ENCODE data around the gene FBLIM1. TPM values are rescaled to one million over a fixed set of nuclear protein-coding genes. Genes with fewer than 3 reads are reported as not detected.

Gene FBLIM1, protein sequence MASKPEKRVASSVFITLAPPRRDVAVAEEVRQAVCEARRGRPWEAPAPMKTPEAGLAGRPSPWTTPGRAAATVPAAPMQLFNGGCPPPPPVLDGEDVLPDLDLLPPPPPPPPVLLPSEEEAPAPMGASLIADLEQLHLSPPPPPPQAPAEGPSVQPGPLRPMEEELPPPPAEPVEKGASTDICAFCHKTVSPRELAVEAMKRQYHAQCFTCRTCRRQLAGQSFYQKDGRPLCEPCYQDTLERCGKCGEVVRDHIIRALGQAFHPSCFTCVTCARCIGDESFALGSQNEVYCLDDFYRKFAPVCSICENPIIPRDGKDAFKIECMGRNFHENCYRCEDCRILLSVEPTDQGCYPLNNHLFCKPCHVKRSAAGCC
- 100 to 1,000 TPM; 154 to 268 (median 260) TPM for total RNA-seq
- long read RNA-seq, donor 1, transcript FBLIM1-202 (9 exons, 3,695 nt), result major isoform, 9 of 108 reads
- long read RNA-seq, donor 1, transcript FBLIM1-203 (10 exons, 3,498 nt), result minor isoform, 6 of 108 reads
- long read RNA-seq, donor 1, partial matches to known transcripts, result 40 of 108 reads
- long read RNA-seq, donor 1, other reads (novel, unspliced or antisense), result 49 of 108 reads
- long read RNA-seq, donor 2, transcript FBLIM1-203 (10 exons, 3,498 nt), result major isoform, 14 of 113 reads
- long read RNA-seq, donor 2, partial matches to known transcripts, result 31 of 113 reads
- long read RNA-seq, donor 2, other reads (novel, unspliced or antisense), result 64 of 113 reads

- Histone ChIP-seq H3K4me1 (ENCODE audit: low read depth) (peaks cover 33% of the 10 kb centered on the region), H3K36me3 (ENCODE audit: low read depth) (no peaks in the 10 kb centered on the region), H3K4me3 (peak within 1 kb of the TSS; percentile 36), H3K9me3 (no peaks in the 10 kb centered on the region)
- ATAC-seq (peak; percentile 8), DNase-seq (peak in 2 of 3 donors; percentile 46 to 49)
- no peak for TF ChIP-seq CTCF (IDR thresholded peaks at IDR 0.05)
- intact Hi-C loops (cut with DNase I, micrococcal nuclease), result no loop called here
Observed at GRCh38 chr1:15758343-15758931, at the start of gene FBLIM1. FBLIM1 (plus strand) TSS chr1:15758795; CDS start chr1:15764984, 6,189 bp downstream.

GRCh38 chr1:15709226-15709625, 49.4 kb upstream of the FBLIM1 start:
- no peak for TF ChIP-seq CTCF (IDR thresholded peaks at IDR 0.05)
- ATAC-seq, result no peak
- no peak for DNase-seq
- intact Hi-C loops (cut with DNase I, micrococcal nuclease), result no loop called here
- no peaks in the 10 kb centered on the region for H3K36me3 ChIP-seq (ENCODE audit: low read depth)
- no peaks in the 10 kb centered on the region for H3K9me3 ChIP-seq
- H3K4me3 ChIP-seq, result no peak overlapping the region
- no peaks in the 10 kb centered on the region for H3K4me1 ChIP-seq (ENCODE audit: low read depth)

DNA sequence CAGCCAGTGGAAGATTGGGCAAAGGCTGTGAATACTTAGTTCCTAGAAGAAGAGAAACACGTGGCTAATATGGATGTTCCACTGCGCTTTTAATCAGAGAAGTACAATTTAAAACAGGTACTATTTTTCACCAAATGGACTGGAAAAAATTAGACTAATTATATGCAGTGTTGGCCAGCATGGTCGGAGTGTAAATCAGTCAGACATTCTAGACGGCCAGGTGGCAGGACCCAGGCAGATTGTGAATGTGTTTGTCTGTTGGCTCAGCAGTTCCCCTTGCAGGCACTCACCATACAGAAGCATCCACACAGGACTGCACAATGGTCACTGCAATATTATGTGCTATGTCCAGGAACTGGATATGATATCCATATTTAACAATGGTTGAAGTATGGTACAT, 46.4 kb upstream of the FBLIM1 start:
- ATAC-seq, result no peak
- Histone ChIP-seq H3K9me3 (no peaks in the 10 kb centered on the region), H3K4me1 (ENCODE audit: low read depth) (no peaks in the 10 kb centered on the region), H3K4me3 (no peak overlapping the region), H3K36me3 (ENCODE audit: low read depth) (no peaks in the 10 kb centered on the region)
- intact Hi-C loops (cut with DNase I, micrococcal nuclease), result no loop called here
- no peak for TF ChIP-seq CTCF (IDR thresholded peaks at IDR 0.05)
- DNase-seq, result no peak

DNA sequence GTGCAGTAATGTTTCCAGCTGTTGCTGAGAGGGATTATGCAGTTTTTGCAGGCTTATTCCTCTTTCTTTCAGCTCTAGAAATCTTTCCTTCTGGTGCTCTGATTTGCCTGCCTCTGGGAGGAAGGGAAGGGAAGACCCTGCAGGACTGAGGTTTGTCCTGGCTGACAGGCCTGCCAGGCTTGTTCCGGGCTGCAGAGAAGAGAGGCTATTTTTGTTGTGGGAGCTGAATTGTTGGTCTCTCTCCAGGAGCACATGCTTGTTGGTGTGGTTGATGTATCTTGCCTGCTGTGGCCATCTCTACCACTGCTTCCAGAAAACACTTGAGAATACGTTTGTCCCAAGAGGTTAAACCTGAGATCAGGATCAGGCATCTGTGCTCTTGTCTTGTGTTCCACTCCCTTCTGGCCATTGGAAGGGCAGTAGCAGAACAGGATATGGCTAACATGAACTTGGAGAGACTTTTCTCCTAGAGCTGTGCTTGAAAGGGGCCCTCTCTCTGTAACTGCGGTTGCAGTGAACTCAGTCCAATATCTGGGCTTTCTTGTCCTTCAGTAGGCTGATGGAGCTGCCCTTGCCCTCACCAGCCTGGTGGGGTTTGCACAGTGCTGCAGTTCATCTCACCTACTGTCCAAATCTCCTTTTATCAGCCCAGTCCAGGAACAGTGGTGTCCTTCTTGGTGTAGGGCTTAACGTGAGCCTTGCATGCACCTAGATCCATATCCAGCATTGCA, 44.0 kb upstream of the FBLIM1 start:
- no peaks in the 10 kb centered on the region for H3K9me3 ChIP-seq
- no peak overlapping the region for H3K4me3 ChIP-seq
- intact Hi-C loops (cut with DNase I, micrococcal nuclease), result no loop called here
- no peak for ATAC-seq
- peak in 1 of 3 donors; percentile 7 for DNase-seq
- TF ChIP-seq CTCF (IDR thresholded peaks at IDR 0.05), result no peak
- H3K36me3 ChIP-seq (ENCODE audit: low read depth), result no peaks in the 10 kb centered on the region
- H3K4me1 ChIP-seq (ENCODE audit: low read depth), result no peaks in the 10 kb centered on the region

GRCh38 chr1:15717418-15718125, 41.0 kb upstream of the FBLIM1 start:
- Histone ChIP-seq H3K4me3 (no peak overlapping the region), H3K4me1 (ENCODE audit: low read depth) (no peaks in the 10 kb centered on the region), H3K36me3 (ENCODE audit: low read depth) (no peaks in the 10 kb centered on the region), H3K9me3 (no peaks in the 10 kb centered on the region)
- DNase-seq, result no peak
- ATAC-seq, result no peak
- intact Hi-C loops (cut with DNase I, micrococcal nuclease), result no loop called here
- TF ChIP-seq CTCF (IDR thresholded peaks at IDR 0.05), result no peak
